Retinal pigment epithelial cell (primary cell): ENCODE data around the gene APELA.
"Not testable (repeated sequence)": the region's sequence is repeated elsewhere in the genome, so short reads cannot be mapped to it uniquely, and the experiment has no call there.

Source experiments
- DNase-seq: peaks from one replicate; pipeline ENCODE4 v3.0.0-alpha.2; 2010; ENCODE audit warnings: low read depth
- H3K4me3 ChIP-seq: 2 replicates; pipeline ENCODE4 v1.5.1; 2011; ENCODE audit warnings: mild to moderate bottlenecking, low read length, control low read depth, moderate library complexity
- CTCF ChIP-seq: conservative IDR thresholded peaks from 2 replicates; pipeline ENCODE4 v1.5.1; 2011; ENCODE audit warnings: low read depth, low read length, control low read depth, inconsistent platforms

APELA gene

GRCh38 chr4:164918956-164919355 lies 42.0 kb downstream of the APELA start:
- H3K4me3 ChIP-seq = no peak overlapping the region
- TF ChIP-seq CTCF = no peak
- DNase-seq = no peak

- no peak for DNase-seq
- no peak overlapping the region for H3K4me3 ChIP-seq
- TF ChIP-seq CTCF = no peak
Observed at GRCh38 chr4:164924670-164925238, 47.8 kb downstream of the APELA start.

GRCh38 chr4:164926301-164926700 lies 49.3 kb downstream of the APELA start:
- DNase-seq = no peak
- H3K4me3 ChIP-seq = no peak overlapping the region
- TF ChIP-seq CTCF = no peak

- DNase-seq, H3K4me3 ChIP-seq: not testable (repeated sequence)
Observed at GRCh38 chr4:164927101-164927500, 50.1 kb downstream of the APELA start.

- TF ChIP-seq CTCF = no peak
- no peak overlapping the region for H3K4me3 ChIP-seq
- no peak for DNase-seq
Observed at GRCh38 chr4:164930647-164931046, 53.7 kb downstream of the APELA start.

- no peak for TF ChIP-seq CTCF
- no peak overlapping the region for H3K4me3 ChIP-seq
- DNase-seq = no peak
Observed at GRCh38 chr4:164931551-164932324, 54.8 kb downstream of the APELA start.

GRCh38 chr4:164933244-164933643 lies 56.3 kb downstream of the APELA start:
- TF ChIP-seq CTCF = no peak
- no peak overlapping the region for H3K4me3 ChIP-seq
- DNase-seq = no peak
